GM10266 (cell line): Measurements from ENCODE around the gene RTF2.
A peak's percentile ranks its signal among the peaks of the same experiment; 100 is the strongest.

ENCODE experiments used
- DNase-seq: peaks from one replicate; pipeline ENCODE4 v3.0.0; 2012; ENCODE audit errors: extremely low spot score
- TF ChIP-seq, protein P1 (sequence below): IDR thresholded peaks from 2 replicates; pipeline ENCODE4 v1.5.1; 2012; ENCODE audit warnings: mild to moderate bottlenecking, low read depth; ENCODE audit not compliant: control insufficient read depth, insufficient read depth; ENCODE audit errors: missing control alignments

RTF2 gene

GRCh38 chr20:56460459-56460858 lies 8.0 kb upstream of the RTF2 start:
- DNase-seq, result no peak
- TF ChIP-seq, protein P1, sequence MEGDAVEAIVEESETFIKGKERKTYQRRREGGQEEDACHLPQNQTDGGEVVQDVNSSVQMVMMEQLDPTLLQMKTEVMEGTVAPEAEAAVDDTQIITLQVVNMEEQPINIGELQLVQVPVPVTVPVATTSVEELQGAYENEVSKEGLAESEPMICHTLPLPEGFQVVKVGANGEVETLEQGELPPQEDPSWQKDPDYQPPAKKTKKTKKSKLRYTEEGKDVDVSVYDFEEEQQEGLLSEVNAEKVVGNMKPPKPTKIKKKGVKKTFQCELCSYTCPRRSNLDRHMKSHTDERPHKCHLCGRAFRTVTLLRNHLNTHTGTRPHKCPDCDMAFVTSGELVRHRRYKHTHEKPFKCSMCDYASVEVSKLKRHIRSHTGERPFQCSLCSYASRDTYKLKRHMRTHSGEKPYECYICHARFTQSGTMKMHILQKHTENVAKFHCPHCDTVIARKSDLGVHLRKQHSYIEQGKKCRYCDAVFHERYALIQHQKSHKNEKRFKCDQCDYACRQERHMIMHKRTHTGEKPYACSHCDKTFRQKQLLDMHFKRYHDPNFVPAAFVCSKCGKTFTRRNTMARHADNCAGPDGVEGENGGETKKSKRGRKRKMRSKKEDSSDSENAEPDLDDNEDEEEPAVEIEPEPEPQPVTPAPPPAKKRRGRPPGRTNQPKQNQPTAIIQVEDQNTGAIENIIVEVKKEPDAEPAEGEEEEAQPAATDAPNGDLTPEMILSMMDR, result no peak

DNA sequence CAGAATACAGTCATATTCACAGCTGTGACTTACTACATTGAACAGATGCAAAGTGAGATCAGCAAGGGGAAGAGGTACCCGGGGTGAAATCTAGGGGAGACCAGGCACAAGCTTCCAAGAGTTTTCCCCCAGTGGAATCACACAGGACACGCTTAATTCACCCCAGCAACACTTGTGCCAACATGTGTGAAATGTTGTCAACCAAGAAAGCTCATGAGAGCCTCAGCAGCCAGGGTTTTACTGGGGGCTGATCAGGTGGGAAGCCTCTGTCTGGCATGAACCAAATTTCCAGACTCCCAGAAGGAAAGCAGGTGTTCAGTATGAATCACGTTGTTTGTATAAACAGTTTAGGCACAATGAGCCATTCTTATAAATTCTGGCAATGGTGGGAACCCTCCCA lies 6.9 kb upstream of the RTF2 start:
- DNase-seq, result no peak
- TF ChIP-seq, protein P1, result no peak

DNA sequence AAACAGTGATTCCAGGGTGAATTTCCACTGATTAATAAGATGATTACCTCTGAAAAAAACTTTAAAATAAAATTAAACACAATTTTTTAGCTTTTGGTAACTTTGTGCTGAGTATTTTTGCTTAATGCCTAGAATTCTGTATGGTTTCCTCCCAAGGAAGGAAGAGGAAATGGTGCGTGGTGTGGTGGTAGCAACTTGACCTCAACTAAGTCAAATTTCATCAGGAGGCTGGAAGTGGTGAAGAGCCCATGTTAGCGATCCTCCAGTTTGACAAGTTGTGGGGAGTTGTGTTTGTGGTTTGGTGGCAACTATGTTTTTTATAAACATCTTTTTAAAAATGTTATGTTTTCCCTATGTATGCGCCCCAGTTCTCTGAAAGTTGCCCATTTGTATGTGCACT lies 5.0 kb upstream of the RTF2 start:
- no peak for DNase-seq
- TF ChIP-seq, protein P1, result no peak

GRCh38 chr20:56465997-56466396 lies 2.4 kb upstream of the RTF2 start:
- TF ChIP-seq, protein P1, result no peak
- DNase-seq, result peak; percentile 41

DNA sequence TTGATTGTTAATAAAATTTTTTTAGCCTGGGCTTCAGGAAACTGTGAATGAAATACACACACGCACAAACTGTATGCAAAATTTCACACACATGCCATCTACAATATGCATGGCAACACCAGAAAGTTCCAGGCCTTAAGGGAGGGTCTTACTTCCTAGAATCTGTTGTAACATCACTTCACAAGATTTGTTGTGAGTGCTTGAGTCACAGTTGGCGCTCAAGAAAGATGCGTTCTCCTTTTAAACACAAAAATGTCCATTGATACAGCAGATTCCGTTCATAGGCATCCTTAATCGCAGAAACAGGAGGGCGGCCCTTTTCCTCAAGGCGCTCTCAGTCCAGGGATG lies 485 bp upstream of the RTF2 start:
- no peak for DNase-seq
- TF ChIP-seq, protein P1, result no peak

- TF ChIP-seq, protein P1, result no peak
- no peak for DNase-seq
These were observed 636 bp downstream of the RTF2 start for GRCh38 chr20:56469077-56469449.

DNA sequence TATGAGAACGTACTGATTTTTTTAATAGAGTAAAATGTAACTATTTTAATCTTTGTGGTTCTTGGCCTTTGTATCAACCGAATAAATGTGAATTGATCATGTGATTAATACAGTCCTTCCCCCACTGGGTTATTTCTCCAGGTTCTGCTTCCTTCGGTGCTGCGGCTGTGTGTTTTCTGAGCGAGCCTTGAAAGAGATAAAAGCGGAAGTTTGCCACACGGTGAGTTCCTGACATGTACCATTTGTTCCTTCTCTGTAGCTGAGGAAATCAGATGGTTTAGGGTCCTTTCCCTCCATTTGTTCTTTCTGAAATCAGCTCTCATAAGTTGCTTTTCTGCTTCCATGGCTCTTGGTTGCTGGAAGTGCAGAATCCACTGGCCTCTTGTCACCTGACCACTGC lies 15.5 kb downstream of the RTF2 start:
- TF ChIP-seq, protein P1, result no peak

More for the DNA sequence above, 15.5 kb downstream of the RTF2 start:
- no peak for DNase-seq
